Measurements from ENCODE around the gene GPAM.
"Not testable (repeated sequence)": the region's sequence is repeated elsewhere in the genome, so short reads cannot be mapped to it uniquely, and the experiment has no call there.

The GPAM gene

DNA sequence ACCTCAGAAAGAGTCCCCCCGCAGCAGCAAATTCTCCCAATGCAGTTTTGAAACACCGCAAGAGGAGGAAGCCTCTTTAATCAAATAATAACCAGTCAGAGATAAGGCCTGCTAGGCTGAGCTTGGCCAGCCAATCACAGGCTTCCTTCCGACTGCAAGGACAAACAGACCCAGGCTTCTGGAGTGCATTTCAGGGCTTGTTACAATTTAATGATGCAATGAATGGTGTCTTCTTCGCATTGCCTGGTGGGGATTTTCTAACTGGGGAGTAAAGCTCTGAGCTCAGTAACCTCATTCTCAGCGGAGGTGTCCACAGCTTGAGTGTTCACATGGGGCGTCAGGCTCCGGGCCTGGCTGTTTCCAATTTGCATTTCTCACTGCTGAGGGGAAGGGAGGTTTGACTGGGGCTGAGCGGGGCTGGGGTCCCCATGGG, 31.8 kb upstream of the GPAM start:
- DNase-seq (ENCODE audit: low read depth in 3 of 3) = no peak

DNA sequence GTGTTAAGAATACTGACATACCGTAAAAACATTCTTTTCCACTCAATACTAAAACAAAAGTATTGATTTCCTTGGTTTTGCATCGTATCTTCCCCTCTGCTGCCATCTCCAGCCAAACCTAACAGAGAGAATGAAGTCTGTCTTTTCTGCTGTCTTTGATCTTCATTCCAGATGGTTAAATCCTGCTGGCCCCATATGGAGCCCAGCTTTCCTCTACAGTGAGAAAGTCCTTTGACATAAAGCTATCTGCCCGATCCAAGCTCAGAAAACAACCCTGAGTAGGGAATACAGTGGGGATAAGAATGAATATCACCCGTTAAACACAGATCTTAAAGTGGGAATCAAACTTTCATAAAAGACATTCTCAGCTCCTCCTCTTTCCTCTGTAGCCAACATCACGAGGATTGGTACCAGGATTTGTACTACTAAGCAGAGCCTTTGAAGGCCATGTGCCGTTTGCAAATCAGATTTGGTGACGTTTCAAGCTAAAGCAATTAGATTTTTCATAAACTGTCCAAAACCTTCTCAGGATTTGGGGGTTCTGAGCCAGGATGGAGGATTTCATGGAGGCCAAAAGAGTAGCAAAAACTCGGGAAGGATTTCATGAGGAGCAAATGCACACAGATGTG, 30.8 kb upstream of the GPAM start:
- DNase-seq (ENCODE audit: low read depth in 3 of 3) = no peak

DNA sequence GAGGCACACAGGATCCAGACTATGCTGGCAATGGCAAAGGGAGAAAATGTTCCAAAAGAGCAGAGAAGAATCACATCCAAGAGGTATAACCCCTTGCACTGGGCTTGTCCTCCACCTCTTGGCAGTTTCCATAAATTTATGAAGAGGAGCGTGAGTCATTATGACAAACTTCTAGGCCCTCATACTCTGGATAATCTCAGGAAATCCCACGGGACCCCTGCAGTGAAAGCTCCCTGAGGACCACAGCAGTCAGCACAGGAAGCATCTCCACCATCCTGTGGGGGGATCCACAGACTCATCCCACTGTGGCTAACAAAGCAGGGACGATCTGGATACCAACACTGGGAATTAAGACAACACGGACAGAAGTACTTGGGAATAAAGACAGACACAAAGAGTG, 30.3 kb upstream of the GPAM start:
- DNase-seq (ENCODE audit: low read depth in 3 of 3) = no peak

DNA sequence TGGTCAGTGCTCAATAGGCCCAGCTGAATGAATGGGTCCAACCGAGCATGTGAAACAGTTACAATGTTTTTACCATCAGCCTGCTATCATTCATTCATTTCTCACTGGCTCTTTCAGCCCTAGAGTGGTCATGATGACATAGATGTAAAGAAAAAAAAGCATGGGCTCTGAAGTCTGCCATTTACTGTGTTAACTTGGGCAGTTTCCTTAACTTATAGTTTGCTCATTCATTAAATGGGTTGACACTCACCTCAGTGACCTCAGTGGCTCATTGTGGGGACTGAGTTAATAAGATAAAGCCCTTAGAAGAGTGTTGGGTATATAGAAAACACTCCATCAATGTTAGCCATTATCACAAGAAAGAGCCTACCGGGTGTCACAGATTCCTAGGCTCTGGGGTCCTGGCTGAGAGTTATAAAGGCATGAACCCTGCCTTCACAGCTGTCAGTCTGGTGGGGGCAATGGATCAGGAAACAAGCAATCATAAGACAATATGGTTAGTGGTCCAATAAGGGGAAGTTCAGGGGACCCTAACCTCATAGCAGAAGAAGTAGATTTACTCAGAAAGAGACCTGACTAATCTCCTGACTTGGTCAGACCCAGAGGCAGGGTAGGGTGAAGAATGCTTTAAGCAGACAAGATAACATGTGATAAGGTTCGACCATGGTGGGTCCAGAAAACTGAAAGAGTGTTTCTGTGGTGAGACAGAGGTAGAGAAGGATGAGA, 29.7 kb upstream of the GPAM start:
- DNase-seq (ENCODE audit: low read depth in 3 of 3) = no peak

DNA sequence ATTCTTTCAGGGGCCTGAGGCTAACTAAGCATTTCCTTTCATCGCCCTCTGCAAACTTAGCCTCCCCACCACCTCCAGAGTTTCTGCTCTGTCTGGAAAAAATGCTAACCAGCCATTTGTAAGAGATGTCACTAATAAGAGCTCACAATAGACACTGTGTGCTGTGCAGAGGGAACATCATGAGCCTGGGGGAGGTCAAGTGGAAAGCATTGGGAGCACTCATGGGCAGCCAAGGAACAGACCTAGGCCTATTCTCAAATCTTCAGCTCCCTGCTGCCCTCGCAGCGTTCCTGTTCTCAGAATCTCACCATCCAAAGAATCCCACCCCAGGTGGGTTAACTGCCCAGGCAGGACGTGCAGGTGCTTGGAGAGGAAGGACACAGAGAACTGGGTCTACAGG, 27.1 kb upstream of the GPAM start:
- no peak for DNase-seq (ENCODE audit: low read depth in 3 of 3)

DNA sequence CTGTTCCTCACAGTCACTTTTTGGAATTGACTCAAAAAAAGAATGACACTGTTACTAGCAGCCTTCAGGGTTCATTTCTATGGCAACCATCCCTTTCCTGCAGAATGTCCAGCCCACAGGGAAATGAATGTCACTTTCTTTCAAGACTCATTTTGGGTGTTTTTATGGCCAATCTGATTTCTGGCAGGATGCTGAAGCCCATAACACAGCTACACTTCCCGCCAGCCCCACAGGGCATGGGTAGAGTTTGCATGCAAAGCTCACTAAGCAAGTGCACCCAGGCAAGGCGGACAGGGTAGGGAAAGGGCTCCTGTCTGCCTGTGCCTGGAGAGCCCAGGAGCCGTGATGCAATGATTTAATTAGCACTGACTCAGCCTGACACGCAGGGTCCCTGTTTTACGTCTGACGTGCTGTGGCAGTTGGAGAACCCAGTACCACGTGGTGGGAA, 26.1 kb upstream of the GPAM start:
- DNase-seq (ENCODE audit: low read depth in 3 of 3) = no peak

DNA sequence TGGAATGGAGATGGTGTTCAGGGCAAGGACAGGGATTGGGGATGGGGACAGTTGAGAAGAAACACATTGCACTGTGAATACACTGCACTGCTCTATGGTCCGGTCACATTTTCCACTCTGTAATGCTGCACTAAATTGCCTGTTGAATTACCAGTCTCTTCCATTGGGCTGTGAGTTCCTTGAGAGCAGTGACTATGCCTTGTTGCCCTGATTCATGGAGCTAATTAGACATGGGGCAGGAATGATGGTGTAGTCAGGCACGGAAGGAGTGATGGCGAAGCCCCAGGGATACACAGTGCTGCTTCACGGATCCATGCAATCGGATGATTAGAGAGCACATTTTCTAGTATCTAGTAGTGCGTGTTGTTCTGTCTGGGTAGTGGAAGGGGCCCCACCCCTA, 25.4 kb upstream of the GPAM start:
- no peak for DNase-seq (ENCODE audit: low read depth in 3 of 3)

DNA sequence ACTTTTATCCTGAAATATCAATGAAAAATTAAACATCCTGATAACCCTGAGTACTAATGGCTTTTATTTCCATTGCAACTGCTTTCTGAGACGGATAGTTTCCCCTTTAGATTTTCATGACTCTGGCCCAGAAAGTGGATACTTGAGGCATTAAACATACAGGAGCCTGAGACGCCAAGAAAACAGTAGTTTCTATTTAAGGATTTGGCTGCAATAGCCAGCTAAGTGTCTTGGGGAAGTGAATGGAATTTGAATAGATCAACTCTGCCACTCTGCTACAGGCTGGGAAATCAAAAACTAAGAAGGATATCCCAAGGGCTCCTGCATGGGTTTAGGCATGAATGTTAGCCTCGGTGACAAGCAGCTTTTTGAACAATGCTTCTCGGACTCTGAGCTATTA, 24.7 kb upstream of the GPAM start:
- DNase-seq (ENCODE audit: low read depth in 3 of 3) = no peak

DNA sequence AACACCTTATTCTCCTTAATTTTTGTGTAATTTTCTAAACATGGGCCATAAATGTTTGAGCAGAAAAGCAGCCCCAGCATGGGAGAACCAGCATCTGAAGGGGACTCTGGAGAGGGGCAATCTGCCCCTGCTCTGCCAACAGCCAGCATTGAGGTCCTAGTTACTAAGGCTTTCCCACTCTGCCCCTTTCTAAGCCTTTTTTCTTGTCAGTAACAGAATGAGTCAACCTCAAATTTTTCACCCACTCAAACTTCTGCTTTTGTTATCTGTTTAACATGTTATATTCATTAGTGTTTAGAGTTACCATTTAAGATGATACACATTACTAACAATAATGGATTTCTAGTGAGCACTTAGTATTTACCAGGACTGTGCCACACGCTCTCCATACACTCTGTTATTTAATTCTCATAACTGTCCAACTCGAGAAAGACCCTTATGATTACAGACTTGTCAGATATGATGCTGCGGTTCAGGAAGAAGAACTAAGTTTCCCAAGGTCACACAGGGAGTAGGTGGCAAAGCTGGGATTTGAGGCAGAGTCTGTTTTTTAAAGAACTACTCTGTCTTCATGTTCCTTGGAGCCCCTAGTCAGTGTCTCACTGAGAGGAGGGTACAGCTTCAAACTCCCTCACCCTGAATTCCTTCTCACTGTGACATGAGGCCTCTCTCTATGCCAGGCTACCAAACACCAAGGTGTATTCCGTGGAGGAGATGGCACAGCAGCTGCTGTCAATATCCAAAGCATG, 19.9 kb upstream of the GPAM start:
- DNase-seq (ENCODE audit: low read depth in 3 of 3) = no peak

DNA sequence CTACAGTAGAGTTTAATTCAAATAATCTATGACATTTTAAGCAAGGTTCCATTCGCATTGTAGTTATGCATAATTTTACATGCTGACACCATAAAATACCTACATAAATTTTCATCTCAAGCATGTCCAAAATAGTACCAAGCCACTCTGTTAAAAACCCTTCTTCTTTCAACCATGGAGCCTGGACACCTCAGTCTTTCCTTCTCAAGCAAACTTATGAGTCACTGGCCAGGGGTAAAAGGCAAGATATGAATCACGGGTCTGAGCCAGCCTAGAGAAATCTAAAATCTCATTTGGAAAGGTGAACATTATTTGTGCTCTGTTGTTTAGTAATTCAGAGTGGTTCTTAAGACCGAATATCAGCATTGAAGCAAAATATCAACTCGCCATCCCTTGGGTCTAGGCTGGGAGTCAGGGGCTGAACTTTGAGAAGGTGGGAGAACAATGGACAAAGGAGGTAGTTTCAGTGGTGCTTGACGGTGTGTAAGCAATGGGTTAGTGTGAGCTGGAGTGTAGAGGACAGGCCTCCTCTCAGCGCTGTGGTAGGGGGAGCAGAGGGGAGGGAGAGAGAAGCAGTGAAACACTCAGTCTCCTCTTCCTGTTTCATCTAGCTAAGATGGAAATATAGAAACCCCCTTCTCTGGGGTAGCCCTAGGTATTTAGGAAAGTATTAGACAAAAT, 19.1 kb upstream of the GPAM start:
- DNase-seq (ENCODE audit: low read depth in 3 of 3) = no peak

DNA sequence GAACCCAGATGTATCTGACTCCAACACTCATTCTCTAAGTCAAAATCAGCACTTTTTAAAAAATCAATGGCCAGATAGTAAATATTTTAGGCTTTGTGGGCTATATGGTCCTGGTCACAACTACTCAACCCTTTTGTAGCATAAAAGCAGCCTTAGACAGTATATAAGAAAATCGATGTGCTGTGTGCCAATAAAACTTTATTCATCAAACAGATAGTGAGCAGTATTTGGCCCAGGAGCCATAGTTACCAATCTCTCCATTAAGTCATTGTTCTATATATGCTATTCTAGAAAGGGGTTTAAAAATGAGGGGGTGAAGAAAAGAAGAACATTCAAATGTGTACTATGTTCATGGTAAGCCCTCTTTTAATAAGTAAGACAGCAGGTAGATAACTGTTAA, 18.5 kb upstream of the GPAM start:
- DNase-seq (ENCODE audit: low read depth in 3 of 3) = no peak

DNA sequence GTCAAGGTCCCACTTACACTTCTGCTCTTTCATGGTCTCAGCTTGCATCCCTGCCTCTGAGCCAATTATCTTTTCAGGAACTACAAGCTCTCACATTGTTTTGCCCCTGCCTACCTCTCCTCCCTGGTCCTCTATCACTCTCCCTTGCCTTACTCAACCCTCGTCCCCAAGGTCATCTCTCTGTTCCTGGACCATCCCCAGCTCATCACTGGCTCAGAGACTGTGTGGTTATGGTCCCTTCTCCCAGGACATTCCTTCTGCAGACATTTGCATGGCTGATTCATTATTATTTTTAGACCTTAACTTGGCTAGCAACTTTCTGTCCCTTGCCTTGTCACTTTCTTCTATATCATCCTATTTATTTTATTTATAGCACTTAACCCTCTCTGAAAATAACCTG, 17.8 kb upstream of the GPAM start:
- no peak for DNase-seq (ENCODE audit: low read depth in 3 of 3)

DNA sequence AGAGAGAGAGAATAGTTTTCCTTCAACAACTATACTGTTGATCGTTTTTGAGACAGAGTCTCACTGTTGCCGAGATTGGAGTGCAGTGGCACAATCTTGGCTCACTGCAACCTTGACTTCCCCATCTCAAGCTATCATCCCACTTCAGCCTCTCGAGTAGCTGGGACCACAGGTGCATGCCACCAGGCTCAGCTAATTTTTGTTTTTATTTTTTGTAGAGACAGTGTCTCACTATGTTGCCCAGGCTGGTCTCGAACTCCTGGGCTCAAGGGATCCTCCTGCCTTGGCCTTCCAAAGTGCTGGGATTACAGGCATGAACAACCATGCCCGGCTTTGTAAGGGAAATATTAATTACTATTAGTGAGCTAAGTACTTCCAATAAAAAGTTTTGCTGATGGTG, 16.7 kb upstream of the GPAM start:
- not testable (repeated sequence) for DNase-seq (ENCODE audit: low read depth in 3 of 3)

DNA sequence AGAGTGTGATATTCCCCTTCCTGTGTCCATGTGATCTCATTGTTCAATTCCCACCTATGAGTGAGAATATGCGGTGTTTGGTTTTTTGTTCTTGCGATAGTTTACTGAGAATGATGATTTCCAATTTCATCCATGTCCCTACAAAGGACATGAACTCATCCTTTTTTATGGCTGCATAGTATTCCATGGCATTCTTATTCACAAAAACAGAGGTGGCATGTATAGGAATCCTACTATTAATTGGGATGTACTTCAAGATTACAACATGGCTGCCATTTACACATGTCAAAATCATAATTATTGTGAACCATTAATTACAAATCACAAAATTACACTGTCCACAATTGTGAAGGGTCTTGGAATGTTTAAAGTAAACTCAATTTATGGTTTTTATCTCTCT, 14.1 kb upstream of the GPAM start:
- DNase-seq (ENCODE audit: low read depth in 3 of 3) = not testable (repeated sequence)

DNA sequence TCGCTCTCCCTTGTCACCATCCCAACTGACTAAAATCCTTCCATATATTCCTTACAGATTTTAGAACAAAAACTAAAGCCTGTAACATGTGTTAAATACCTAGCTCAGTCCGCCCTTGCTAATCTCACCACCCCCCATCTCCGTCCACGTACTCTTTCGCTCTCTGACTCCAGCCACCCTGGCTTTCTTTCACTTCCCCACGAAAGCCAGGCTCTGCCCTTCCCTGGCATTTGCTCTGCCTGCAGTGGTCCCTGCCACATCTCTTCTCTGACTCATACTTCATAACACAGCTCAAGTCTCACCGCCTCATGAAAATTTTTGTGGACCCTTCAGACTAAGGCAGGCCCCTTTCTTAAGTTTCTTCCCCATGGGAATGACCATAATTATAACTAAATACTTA, 11.7 kb upstream of the GPAM start:
- no peak for DNase-seq (ENCODE audit: low read depth in 3 of 3)

DNA sequence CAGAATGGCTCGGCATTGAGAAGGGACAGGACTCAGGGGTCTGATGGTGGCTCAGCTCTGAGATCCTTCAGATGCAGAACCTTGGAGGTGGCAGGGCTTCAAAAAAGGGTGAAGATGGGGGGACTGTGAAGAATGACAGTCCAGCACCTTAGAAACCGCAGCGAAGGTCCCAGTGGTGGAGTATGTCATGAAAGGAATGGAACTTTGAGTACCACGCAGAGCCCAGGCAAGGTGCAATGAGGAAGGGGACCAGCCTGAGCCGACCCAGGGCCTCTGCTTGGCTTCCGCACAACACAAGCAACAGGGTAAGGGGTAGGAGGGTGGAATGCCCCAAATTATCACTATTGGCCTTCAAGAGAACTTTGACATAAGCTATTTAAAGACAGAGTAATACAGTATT, 8.2 kb upstream of the GPAM start:
- DNase-seq (ENCODE audit: low read depth in 3 of 3) = no peak

DNA sequence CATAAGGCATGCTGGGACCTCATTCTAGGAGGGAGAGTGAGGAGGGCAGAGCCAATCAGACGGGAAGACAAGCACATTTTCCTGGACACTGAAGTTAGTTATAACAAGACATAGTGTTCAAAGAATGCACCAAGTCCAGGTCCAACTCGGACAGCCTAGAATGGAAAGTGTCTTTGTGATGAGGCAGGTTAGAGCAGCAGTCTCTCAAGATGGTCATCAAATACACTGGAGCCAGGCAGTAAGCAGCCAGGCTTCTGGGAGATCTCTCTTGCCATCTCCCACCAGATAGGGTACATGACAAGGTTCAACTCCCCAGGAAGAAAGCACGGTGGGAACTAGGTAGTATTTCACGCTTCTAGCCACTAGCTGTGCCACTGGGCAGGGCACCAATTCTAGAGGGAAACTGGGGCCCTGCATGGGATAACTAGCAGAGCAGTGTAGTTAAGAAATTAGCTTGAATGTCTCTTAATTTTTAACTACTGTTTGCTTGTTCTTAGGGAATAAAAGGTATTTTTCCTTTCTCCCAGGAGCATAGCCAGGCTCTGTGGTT, 7.6 kb upstream of the GPAM start:
- no peak for DNase-seq (ENCODE audit: low read depth in 3 of 3)

DNA sequence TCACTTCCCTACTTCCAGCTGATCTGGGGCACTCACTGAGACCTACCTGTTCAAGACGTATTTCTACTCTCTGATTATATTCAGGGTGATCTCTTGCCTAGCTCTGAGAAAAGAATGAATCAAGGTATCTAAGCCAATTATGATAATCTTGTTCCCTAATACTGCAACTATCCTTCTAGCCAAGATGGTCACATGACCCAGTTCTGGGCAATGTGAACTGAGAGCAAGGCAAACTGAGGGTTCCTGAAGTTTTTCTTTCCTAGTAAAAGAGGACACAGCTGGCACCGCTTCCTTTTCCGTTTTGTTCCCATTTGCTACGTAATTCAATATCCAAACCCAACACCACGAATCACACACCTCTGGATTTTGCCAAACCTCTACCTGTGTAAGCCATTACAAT, 5.9 kb upstream of the GPAM start:
- no peak for DNase-seq (ENCODE audit: low read depth in 3 of 3)

DNA sequence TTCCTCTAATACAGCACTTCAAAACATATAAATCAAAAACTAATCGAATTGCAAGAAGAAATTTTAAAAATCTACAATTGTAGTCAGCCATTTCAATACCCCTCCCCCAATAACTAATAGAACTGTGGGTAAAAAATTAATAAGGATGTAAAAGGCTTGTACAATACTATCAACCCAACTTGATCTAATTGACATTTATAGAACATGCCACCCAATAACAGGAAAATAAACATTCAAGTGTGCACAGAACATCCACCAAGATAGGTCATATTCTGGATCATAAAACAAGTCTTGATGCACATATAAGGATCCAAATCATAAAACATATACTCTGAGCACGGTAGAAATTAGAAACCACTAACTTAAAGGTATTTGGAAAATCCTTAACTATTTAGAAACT, 4.0 kb upstream of the GPAM start:
- no peak for DNase-seq (ENCODE audit: low read depth in 3 of 3)

DNA sequence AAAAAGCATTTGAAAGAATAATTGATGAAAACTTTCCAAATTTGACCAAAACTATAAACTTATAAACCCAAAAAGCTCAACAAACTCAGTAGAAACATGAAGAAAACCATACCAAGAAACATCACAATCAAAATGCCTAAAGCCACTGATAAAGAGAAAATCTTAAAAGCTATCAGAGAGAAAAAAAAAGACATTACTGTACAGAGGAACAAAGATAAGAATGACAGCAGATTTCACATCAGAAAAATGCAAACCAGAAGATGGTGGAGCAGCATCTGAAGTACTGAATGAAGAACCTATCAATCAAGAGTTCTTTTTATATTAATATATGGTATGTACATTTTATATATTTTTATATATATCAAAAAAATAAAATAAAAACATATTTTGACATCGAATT, 2.4 kb upstream of the GPAM start:
- DNase-seq (ENCODE audit: low read depth in 3 of 3) = no peak

DNA sequence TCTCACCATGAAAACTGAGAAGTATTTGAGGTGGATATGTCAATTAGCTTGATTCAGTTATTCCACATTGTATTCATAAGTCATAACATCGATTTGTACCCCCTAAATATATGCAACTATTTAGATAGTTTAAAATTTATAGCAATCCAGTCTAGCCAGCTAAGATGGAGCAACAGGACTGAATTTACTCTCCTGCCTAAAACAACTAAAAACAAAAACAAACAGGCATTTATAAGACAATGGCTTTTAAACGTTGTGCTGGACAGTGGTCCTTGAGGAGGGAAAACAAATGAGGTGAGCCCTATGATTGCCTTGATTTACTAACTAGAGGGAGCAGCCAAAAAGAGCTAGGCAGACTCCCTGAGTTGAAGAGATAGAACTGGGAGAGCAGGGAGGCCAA, 814 bp upstream of the GPAM start:
- DNase-seq (ENCODE audit: low read depth in 3 of 3) = no peak

DNA sequence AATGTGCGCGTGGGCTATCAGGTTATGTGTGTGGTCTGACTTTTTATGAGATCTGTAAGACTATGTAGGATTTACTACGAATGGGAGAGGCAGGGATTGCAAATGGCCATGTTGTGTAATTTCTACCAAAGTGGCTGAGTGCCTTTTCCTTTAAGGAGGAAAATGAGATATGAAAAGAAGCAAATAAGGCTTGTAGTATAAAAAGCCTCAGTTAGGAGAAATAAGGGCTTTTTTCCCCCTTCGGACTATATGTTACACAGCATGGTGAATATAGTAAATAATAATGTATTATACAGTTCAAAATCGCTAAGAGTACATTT, 447 bp upstream of the GPAM start:
- DNase-seq (ENCODE audit: low read depth in 3 of 3) = no peak
